ENCODE measurements around the gene SLC2A1.

Gene SLC2A1

GRCh38 chr1:42927274-42927841 lies 31.3 kb downstream of the SLC2A1 start:
- ChIA-PET CTCF (interaction anchor here (1.6 kb wide), 1 partner anchor 146 kb away, joined by 13 read pairs; no protein-coding TSS in a partner anchor), POLR2A (interaction anchor here (0.8 kb wide), 1 partner anchor 81 kb away, joined by 3 read pairs; the partner anchor contains the start of gene ZNF691)
- no peak overlapping the region for H3K27ac ChIP-seq (ENCODE audit: extremely low read depth, low read depth, low read length)

GRCh38 chr1:42926879-42927242 lies 31.8 kb downstream of the SLC2A1 start:
- ChIA-PET CTCF (interaction anchor here (0.6 to 6.1 kb wide), 2 partner anchors 147 to 161 kb away, joined by 3 to 70 read pairs; no protein-coding TSS in a partner anchor), POLR2A (no interaction called here)
- no peak for TF ChIP-seq ZNF146 (tag by site-specific recombination; IDR thresholded peaks at IDR 0.05)
- TF ChIP-seq ZNF19 (tag by site-specific recombination; IDR thresholded peaks at IDR 0.05; ENCODE audit: low read depth), result no peak
- no peak for TF ChIP-seq ZNF707 (tag by site-specific recombination; IDR thresholded peaks at IDR 0.05)
- TF ChIP-seq HOXD13 (CRISPR knock-in tag; IDR thresholded peaks at IDR 0.05; ENCODE audit: borderline replicate concordance), result no peak
- no peak for TF ChIP-seq ZNF148 (tag by site-specific recombination; IDR thresholded peaks at IDR 0.05; ENCODE audit: borderline replicate concordance)
- TF ChIP-seq ZNF138 (tag by site-specific recombination; IDR thresholded peaks at IDR 0.05; ENCODE audit: borderline replicate concordance), result no peak
- no peak for TF ChIP-seq KLF8 (tag by site-specific recombination; IDR thresholded peaks at IDR 0.05)
- TF ChIP-seq ZNF223 (tag by site-specific recombination; IDR thresholded peaks at IDR 0.05), result no peak
- no peak for TF ChIP-seq ZNF639 (tag by site-specific recombination; IDR thresholded peaks at IDR 0.05)
- Histone ChIP-seq H3K27ac (ENCODE audit: extremely low read depth, low read depth, low read length) (no peak overlapping the region), H3K4me1 (ENCODE audit: control insufficient read depth, insufficient read depth, low read length) (peaks cover 5% of the 10 kb centered on the region; the same call in 1 of the 2 replicates), H3K36me3 (ENCODE audit: control insufficient read depth in 2 of 2, insufficient read depth in 1 of 2, low read length in 2 of 2) (peaks cover 0 to 58% of the 10 kb centered on the region in 2 experiments; a peak in 2 of 3 replicates), H3K9me3 (ENCODE audit: control insufficient read depth, insufficient read depth, low read depth, low read length) (no peaks in the 10 kb centered on the region), H3K4me3 (ENCODE audit: low read depth, low read length) (no peak overlapping the region)

More at GRCh38 chr1:42927274-42927841, 31.3 kb downstream of the SLC2A1 start:
- H3K9me3 ChIP-seq (ENCODE audit: control insufficient read depth, insufficient read depth, low read depth, low read length), result no peaks in the 10 kb centered on the region
- TF ChIP-seq ZFP41 (tag by site-specific recombination; IDR thresholded peaks at IDR 0.05; ENCODE audit: borderline replicate concordance), result no peak
- no peak for TF ChIP-seq ZNF416 (tag by site-specific recombination; IDR thresholded peaks at IDR 0.05)
- TF ChIP-seq HOXC10 (CRISPR knock-in tag; IDR thresholded peaks at IDR 0.05), result no peak
- TF ChIP-seq KLF8 (tag by site-specific recombination; IDR thresholded peaks at IDR 0.05), result no peak
- TF ChIP-seq BCL11A (tag by site-specific recombination; IDR thresholded peaks at IDR 0.05; ENCODE audit: low read depth), result no peak
- TF ChIP-seq ZNF530 (tag by site-specific recombination; IDR thresholded peaks at IDR 0.05; ENCODE audit: low read depth), result no peak
- TF ChIP-seq ZNF169 (tag by site-specific recombination; IDR thresholded peaks at IDR 0.05), result no peak
- TF ChIP-seq ZNF37A (tag by site-specific recombination; IDR thresholded peaks at IDR 0.05), result no peak
- TF ChIP-seq ZBTB49 (tag by site-specific recombination; IDR thresholded peaks at IDR 0.05; ENCODE audit: low read depth), result no peak
- TF ChIP-seq ZNF48 (tag by site-specific recombination; IDR thresholded peaks at IDR 0.05), result no peak
- no peak for TF ChIP-seq ZNF248 (tag by site-specific recombination; IDR thresholded peaks at IDR 0.05)
- TF ChIP-seq KLF9 (tag by site-specific recombination; IDR thresholded peaks at IDR 0.05; ENCODE audit: low read depth), result no peak
- TF ChIP-seq ZNF184 (tag by site-specific recombination; IDR thresholded peaks at IDR 0.05), result no peak
- TF ChIP-seq SCRT2 (tag by site-specific recombination; IDR thresholded peaks at IDR 0.05), result no peak
- no peak for TF ChIP-seq ZNF692 (tag by site-specific recombination; IDR thresholded peaks at IDR 0.05)
- TF ChIP-seq PRDM1 (tag by site-specific recombination; IDR thresholded peaks at IDR 0.05), result no peak
- TF ChIP-seq YY2 (tag by site-specific recombination; IDR thresholded peaks at IDR 0.05), result no peak
- peaks cover 0 to 58% of the 10 kb centered on the region in 2 experiments; a peak in 2 of 3 replicates for H3K36me3 ChIP-seq (ENCODE audit: control insufficient read depth in 2 of 2, insufficient read depth in 1 of 2, low read length in 2 of 2)
- peaks cover 5% of the 10 kb centered on the region; the same call in 1 of the 2 replicates for H3K4me1 ChIP-seq (ENCODE audit: control insufficient read depth, insufficient read depth, low read length)
- H3K4me3 ChIP-seq (ENCODE audit: low read depth, low read length), result no peak overlapping the region
